Ecto neural progenitor cell (in vitro differentiated cells): Measurements from ENCODE around the gene PRODH2.
A peak's percentile ranks its signal among the peaks of the same experiment; 100 is the strongest.

Experiments
- DNase-seq: peaks from one replicate; pipeline ENCODE4 v3.0.0-alpha.2; 2018; ENCODE audit warnings: low spot score

Gene PRODH2

DNA sequence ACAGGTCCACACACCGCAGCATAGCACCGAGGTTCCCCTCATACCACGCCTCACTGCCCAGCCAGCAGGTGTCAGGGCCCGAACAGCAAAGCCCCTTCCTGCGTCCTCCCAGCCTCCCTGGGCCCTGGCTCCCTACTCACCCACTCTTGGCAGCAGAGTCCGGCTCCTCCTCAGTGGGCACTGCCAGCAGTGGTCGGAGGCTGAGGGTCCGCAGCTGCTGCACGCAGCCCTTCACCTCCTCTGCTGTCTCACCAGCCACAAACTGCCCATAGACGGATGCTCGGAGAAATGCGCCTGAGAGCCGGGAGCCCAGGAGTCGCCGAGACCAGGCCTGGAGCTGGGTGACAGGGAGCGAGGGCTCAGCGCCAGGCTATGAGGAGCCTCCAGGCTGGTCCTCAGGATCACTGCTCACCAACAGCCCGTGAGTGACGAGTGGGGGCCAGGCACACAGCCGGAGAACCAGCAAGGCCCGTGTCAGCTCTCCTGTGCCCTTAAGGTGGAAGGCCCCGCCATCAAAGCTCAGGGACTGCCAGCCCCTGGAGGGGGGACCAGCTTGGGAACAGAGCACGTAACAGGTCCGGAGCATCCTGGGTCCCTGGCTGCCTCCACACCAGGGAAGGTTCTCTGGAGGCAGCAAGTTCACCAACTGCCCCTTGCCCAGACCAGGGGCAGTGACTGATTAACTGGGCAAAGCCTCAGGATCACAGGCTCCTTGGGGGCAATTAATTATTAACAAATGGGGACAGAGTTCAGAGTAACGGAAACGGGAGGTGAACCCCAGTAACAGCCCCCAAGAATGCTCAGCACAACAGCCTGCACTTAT, at the start of gene PRODH2:
TSS of gene PRODH2 (minus strand) at position 626 of the 823 bp plus-strand sequence. CDS start at position 586, 40 bp downstream.
- DNase-seq: no peak

DNA sequence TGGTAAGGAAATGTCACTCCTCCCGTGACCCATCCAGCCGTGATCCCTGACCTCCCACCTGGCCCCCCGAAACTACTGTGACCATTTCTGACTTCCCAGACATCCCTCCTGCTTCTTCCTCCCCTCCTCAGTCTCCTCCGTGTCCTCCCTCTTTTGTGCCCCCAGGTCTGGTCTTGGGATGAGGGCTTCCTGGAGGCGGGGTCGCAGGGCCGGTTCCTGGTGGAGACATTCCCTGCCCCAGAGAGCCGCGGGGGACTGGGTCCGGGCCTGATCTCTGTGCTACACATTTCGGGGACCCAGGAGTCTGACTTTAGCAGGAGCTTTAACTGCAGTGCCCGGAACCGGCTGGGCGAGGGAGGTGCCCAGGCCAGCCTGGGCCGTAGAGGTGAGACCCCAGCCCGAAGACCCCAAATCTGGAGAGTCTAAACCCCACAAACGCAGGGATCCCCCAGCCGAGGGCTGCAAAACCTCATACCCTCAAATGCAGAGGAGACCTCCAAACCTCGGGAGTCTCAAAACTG, 49.1 kb upstream of the PRODH2 start:
- DNase-seq: no peak

- DNase-seq: peak; percentile 94
Measured at GRCh38 chr19:35860818-35861639, 48.4 kb upstream of the PRODH2 start.

- no peak for DNase-seq
Measured at GRCh38 chr19:35860436-35860817, 47.8 kb upstream of the PRODH2 start.

- DNase-seq: no peak
Measured at GRCh38 chr19:35859414-35859813, 46.8 kb upstream of the PRODH2 start.

DNA sequence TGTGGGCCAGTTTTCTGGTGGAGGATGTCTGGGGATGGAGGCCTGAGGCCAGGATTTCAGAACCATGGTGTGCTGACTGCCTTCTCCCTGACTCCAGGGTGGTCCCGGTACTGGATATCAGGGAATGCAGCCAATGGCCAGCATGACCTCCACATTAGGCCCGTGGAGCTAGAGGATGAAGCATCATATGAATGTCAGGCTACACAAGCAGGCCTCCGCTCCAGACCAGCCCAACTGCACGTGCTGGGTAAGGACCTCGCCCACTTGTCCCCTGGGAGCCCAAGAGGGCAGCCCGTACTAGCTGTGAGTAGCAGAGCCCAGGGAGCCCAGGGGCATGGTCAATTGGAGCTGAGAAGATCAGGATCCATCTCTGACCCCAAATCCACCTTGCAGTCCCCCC, 45.7 kb upstream of the PRODH2 start:
- DNase-seq: no peak

- peak; percentile 86 for DNase-seq
Measured at GRCh38 chr19:35856546-35857149, 44.0 kb upstream of the PRODH2 start, which contains the start of gene KIRREL2. TSS of gene KIRREL2 (plus strand) at chr19:35856911. CDS start at chr19:35857120, 209 bp downstream.

GRCh38 chr19:35853038-35853756, 40.6 kb upstream of the PRODH2 start:
- DNase-seq: no peak

DNA sequence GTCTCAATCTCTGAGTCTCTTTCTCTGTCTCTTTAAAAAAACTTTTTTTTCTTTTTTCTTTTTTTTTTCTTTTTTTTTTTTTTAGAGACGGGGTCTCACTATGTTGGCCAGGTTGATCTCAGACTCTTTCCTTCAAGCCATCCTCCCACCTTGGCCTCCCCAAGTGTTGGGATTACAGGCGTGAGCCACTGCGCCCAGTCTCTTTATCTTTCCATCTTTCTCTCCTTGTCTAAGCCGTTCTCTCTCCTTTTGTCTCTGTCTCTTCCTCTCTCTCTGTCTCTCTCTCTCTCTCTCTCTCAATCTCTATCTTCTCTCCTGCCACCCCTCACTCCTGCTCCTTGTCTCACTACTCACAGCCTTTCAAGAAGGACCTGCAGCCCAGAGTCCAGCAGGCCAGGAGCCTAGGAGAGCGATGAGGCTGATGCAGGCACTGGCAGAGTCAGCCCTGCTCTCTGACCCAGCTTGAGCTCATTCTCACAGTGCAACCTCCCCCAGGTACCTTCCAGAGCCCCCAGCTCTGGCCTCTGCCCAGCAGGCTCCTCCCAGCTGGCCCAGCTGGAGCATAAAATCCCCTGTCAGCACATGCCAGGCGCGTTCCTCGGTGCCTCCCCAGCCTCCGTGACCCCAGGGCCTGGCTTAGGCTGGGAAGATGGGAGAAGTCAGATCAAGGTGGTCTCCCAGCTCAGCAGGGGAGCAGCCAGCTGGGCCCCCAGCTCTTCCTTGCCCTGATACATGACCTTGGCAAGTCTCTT, 39.6 kb upstream of the PRODH2 start, which contains the start of gene NPHS1:
TSS of gene NPHS1 (minus strand) at position 476 of the 752 bp plus-strand sequence. CDS start 667 bp downstream, outside the sequence.
- no peak for DNase-seq

DNA sequence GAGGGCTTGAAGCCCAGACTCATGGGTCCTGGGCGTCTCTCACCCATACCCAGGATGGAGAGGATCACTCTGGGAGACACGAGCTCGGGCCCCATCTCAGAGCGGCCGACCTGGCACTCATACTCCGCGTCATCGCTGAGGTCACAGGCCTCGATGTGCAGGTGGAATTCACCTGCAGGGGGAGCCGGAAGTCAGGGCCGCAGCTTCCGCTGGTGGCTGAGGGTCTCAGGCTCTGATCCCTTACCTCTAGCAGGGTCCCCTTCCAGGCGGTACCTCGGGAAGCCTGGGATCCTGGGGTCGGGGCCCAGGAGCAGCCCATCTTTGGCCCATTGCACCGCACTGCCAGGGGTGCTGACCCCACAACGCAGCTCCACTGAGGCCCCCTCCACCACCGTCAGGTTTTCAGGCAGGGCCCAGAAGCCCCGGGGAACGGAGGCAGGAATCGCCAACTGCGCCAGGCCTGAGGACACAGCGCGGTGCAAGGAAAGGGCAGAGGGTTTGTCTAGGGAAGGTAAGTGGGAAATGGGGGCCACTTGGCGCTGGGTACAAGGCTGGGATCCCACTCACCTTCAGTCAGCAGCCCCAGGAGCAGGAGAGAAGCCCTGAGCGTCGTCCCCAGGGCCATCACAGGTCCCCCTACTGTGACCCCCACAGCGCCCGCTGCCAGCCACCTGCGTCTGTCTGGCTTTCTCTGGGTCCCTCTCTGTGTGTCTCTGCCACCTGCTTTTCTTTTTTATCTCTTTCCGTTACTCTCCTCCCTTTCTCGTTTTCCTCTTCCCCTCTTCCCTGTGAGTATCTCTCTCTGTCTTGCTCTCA, 38.8 kb upstream of the PRODH2 start:
- peak; percentile 74 for DNase-seq

DNA sequence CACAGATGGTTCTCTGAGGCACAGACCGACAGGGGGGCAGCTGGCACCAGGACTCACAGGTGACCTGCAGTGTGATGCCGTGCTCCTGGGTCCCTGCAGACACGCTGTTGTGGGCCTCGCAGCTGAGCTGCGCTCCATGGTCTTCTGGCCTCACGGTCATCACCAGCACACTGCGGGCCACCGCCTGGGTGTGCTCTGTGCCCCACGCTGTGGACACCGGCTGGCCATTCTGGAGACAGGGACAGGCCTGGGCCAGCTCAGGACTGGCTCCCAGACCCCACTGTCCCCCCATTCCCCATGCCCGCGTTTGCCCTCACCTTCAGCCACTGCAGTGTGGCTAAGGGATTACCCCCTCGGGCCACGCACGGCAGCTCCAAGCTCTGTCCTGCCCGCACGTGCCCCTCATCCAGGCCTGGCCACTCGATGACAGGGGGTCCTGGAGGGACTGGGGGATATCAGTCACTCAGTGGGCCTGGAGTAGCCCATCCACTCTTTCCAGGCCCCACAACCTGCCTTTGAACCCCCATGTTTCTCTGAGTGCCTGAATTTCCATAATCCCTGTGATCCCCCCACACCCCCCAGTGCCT, 36.4 kb upstream of the PRODH2 start:
- no peak for DNase-seq

- DNase-seq: no peak
Measured at GRCh38 chr19:35848486-35848885, 35.8 kb upstream of the PRODH2 start.

DNA sequence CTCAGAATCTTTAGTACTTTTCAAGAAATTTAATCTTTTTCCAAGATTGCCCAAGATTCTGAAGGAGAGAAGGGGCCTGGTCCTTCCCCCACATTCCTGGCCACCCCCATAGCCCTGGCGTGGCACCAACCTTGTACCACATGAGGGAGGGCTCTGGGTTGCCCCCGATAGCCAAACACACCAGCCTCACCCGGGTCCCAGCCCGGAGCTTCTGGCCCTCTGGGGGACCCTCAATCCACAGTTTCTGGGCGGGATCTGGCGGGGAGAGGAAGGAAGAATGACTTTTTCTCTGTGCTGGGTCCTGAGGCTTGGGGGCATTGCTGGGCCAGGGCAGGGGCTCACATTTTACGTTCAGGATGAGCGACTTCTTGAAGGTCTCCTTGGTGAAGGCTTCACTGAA, 35.3 kb upstream of the PRODH2 start:
- DNase-seq: no peak

DNA sequence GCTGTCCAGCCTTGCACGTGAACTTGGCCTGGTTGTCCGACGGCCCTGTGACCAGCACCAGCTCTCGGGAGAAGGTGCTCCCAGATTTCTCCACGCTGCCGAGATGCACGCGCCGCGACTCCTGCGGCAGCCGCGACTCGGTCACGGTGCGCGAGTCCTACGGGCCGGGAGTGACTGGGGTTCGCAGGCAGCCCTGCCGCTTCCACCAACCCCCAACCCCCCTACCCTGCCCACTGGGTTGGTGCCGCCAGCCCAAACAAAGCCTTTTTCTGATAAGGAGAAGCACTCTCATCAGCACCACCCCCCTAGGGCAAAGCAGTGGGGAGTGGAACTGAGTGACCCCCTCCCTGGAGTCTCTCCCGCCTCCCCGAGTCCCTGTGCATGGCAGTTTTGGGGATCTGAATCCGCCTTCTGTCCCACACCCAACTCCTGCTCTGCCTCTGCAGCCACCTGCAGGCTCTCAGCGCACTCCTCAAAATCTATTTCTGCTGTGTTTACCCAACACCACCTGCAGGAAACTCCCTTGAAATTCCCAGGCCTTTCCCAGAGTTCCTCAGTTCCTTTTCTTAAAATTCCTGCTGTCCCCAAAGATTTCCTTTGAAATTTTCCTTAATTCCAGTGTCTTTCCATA, 33.5 kb upstream of the PRODH2 start:
- DNase-seq: no peak

DNA sequence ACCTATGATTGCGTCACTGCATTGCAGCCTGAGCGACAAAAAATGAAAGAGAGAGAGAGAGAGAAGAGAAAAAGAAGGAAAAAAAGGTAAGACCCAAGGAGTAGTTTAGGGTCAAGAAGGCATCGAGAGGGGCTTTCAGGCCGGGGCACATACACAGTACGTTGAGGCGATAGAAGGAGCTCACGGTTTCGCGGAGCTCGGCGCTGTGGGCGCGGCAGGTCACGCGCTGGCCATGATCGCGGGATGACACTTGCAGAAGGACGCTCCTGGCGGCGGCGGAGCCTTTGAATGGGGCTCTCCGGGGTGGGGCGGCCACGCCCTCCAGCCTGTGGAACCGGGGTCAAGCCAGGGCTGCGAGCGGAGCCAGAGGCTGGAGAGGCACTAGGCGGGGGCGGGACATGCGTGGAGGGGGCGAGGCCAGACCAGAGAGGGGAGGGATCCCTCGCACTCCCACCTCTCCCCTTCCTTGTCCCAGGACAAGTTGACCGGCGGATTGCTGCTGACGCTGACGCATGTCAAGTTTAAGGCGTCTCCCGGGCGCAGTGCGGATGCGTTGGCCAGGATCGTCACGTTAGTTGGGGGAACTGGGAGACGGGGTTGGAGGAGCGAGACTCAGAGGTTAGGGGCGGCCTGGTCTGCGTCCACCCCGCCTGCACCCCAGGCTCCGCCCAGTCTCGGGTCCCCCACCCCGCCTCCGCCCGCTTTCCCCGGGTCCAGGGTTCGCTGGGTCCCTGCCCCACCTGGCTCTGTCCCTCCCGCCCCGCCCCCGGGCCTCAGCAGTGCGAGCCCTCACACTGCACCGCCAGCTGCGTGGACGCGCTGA, 32.8 kb upstream of the PRODH2 start:
- DNase-seq: no peak

- DNase-seq: no peak
Measured at GRCh38 chr19:35844482-35845214, 32.0 kb upstream of the PRODH2 start.

DNA sequence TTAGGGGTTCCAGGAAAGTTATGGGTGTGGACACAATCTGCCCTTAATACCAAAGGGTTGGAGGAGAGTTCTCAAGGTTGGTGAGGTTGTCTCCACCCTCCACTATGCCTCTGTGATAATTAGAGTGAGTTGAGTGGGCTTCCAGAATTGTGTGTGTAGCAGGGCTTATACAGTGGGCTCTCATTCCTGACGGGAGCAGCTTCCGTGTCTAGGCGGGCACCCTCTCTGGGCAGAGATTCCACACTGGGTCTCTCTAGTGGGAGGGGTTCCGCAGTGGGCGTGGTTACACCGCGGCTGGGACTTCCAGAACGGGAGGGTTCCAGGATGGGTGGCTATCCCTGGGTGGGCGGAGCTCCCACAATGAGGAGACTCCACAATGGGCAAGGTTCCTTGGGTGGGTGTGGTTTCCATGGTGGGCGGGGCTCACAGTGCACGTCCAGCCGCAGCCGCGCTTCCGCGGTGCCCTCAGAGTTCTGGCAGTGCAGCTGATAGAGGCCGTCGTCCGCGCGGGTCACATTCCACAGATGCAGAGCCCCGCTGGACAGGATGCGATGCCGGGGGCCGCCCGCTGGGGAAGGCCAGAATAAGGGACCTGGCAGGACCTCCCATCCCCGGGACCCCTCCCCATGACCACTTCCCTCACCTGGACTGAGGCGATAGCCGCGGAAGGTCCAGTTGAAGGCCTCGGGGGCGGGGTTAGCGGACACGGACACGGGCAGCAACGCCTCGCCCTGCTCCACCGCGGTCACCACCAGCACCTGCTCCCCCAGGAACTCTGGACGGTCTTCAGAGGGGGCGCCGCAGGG, 31.2 kb upstream of the PRODH2 start:
- peak; percentile 67 for DNase-seq
